Smooth muscle cell (in vitro differentiated cells): ENCODE results near the gene KCTD13. TPM values are rescaled to one million over a fixed set of nuclear protein-coding genes. Genes with fewer than 3 reads are reported as not detected.
"Not testable (repeated sequence)": the region's sequence is repeated elsewhere in the genome, so short reads cannot be mapped to it uniquely, and the experiment has no call there.

ENCODE experiments used
- DNase-seq: peaks from one replicate; lab custom pipeline; 2025; ENCODE audit not compliant: unreplicated experiment; lab: John Stamatoyannopoulos, UW
- H2AFZ ChIP-seq: fragments of 200-600 bp; sonication (generic); 2 replicates; pipeline ENCODE4 v1.6.0; 2016; ENCODE audit warnings: antibody characterized with exemption, low read depth, mild to moderate bottlenecking
- H3F3A ChIP-seq: fragments of 200-600 bp; sonication (generic); 2 replicates; pipeline ENCODE4 v1.6.0; 2017; ENCODE audit warnings: antibody characterized with exemption, low read depth
- H3K27ac ChIP-seq: fragments of 200-600 bp; sonication (generic); 2 replicates; pipeline ENCODE4 v1.5.1; 2016; ENCODE audit warnings: low read depth, mild to moderate bottlenecking
- H3K27me3 ChIP-seq: fragments of 200-600 bp; sonication (generic); 2 replicates; pipeline ENCODE4 v1.6.1; 2016; ENCODE audit warnings: low read depth, mild to moderate bottlenecking
- H3K36me3 ChIP-seq: fragments of 200-600 bp; sonication (generic); 2 replicates; pipeline ENCODE4 v1.5.1; 2016; ENCODE audit warnings: low read depth
- H3K4me1 ChIP-seq: fragments of 200-600 bp; sonication (generic); 2 replicates; pipeline ENCODE4 v1.5.1; 2016; ENCODE audit warnings: low read depth
- H3K4me2 ChIP-seq: fragments of 200-600 bp; sonication (generic); 2 replicates; pipeline ENCODE4 v1.6.0; 2016; ENCODE audit warnings: mild to moderate bottlenecking
- H3K4me3 ChIP-seq: fragments of 200-600 bp; sonication (generic); 2 replicates; pipeline ENCODE4 v1.5.1; 2016; ENCODE audit warnings: mild to moderate bottlenecking
- H3K79me2 ChIP-seq: fragments of 200-600 bp; sonication (generic); 2 replicates; pipeline ENCODE4 v1.6.0; 2016; ENCODE audit warnings: low read depth, mild to moderate bottlenecking
- H3K9ac ChIP-seq: fragments of 200-600 bp; sonication (generic); 2 replicates; pipeline ENCODE4 v1.6.0; 2016; ENCODE audit warnings: low read depth
- H3K9me3 ChIP-seq: fragments of 200-600 bp; sonication (generic); replicated peaks from 2 replicates; pipeline ENCODE4 v1.5.1; 2016; ENCODE audit warnings: low read depth
- H4K20me1 ChIP-seq: fragments of 200-600 bp; sonication (generic); 2 replicates; pipeline ENCODE4 v1.6.0; 2016; ENCODE audit warnings: low read depth
- WGBS: methylation state at CpG from one replicate; pipeline ENCODE4 v1.1.7; 2016; ENCODE audit warnings: low lambda C conversion rate; 5-methylcytosine and 5-hydroxymethylcytosine counted together
- polyA plus RNA-seq: library from polyadenylated mRNA; unstranded; fragments of >200 nt; fragmentation: Nextera tagmentation; extraction: Ambion mirVana; gene quantifications from 2 replicates; pipeline ENCODE4 v1.2.1, GENCODE V29; 2016
- total RNA-seq: library from RNA; depleted of rRNA; stranded (reverse); fragments of >200 nt; gene quantifications from 2 replicates; pipeline ENCODE4 v1.2.3, GENCODE V29; 2014
- TF ChIP-seq, protein P1 (sequence below): fragments of 200-600 bp; sonication (generic); IDR thresholded peaks from 2 replicates; pipeline ENCODE4 v1.5.1; 2017; ENCODE audit warnings: borderline replicate concordance, mild to moderate bottlenecking, antibody characterized with exemption; ENCODE audit not compliant: insufficient read depth, poor library complexity, severe bottlenecking

The KCTD13 gene
- total and polyA plus RNA-seq, 2 experiments from 2014 or later = 16.3 to 23.6 TPM

DNA sequence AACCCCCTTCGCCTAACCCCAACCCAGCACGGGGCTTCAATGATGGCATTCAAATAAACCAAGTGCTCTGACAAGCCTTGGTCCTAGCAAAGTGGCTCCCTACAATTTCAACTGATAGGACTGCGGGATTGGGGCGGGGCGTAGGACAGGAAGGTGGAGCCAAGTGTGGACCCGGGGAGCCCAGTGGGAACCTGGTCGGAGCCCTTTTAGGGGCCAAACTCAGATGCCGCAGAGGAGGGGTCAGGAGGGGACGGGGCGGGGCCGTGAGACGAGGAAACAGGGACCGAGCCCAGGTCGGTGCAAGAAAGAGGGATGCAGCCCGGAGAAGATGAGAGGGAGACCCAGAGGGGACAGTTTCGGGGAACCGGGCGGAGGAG, 49.8 kb downstream of the KCTD13 start:
- WGBS = 29% methylated on average over 17 of the region's 18 CpGs

DNA sequence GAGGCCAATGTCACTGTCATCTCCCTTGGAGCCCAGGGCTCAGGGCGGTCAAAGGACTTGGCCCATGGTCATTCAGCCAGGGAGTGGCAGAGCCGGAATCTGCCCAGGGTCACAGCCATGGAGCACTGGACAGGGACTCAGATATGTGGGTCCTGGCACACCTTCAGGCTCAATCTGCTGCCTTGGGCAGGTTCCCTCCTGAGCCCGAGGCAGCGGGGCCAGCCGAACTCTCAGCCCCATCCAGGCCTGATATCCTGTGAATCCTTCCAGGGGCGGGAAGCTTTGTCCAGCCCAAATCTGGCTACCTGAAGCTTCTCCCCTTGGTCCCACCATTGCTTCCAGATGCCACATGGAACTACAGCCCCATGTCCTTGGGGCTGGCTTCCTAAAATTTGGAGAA, 50.8 kb downstream of the KCTD13 start:
- Histone ChIP-seq H3K4me3 (no peak overlapping the region), H3K27me3 (peaks cover 19% of the 10 kb centered on the region), H3F3A (no peaks in the 10 kb centered on the region), H3K9ac (no peak overlapping the region), H2AFZ (no peak overlapping the region), H3K79me2 (no peaks in the 10 kb centered on the region), H4K20me1 (no peaks in the 10 kb centered on the region), H3K4me1 (no peaks in the 10 kb centered on the region), H3K36me3 (no peaks in the 10 kb centered on the region), H3K9me3 (no peaks in the 10 kb centered on the region), H3K27ac (no peak overlapping the region), H3K4me2 (no peak overlapping the region)
- DNase-seq = no peak
- over 99% methylated on average over 6 of the region's 6 CpGs for WGBS
- TF ChIP-seq, protein P1, sequence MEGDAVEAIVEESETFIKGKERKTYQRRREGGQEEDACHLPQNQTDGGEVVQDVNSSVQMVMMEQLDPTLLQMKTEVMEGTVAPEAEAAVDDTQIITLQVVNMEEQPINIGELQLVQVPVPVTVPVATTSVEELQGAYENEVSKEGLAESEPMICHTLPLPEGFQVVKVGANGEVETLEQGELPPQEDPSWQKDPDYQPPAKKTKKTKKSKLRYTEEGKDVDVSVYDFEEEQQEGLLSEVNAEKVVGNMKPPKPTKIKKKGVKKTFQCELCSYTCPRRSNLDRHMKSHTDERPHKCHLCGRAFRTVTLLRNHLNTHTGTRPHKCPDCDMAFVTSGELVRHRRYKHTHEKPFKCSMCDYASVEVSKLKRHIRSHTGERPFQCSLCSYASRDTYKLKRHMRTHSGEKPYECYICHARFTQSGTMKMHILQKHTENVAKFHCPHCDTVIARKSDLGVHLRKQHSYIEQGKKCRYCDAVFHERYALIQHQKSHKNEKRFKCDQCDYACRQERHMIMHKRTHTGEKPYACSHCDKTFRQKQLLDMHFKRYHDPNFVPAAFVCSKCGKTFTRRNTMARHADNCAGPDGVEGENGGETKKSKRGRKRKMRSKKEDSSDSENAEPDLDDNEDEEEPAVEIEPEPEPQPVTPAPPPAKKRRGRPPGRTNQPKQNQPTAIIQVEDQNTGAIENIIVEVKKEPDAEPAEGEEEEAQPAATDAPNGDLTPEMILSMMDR = no peak

More for the DNA sequence above, 49.8 kb downstream of the KCTD13 start:
- H3K79me2 ChIP-seq = no peaks in the 10 kb centered on the region
- H3K27ac ChIP-seq = no peak overlapping the region
- TF ChIP-seq, protein P1 = no peak
- H3K4me2 ChIP-seq = peak overlapping the region; percentile 50
- H4K20me1 ChIP-seq = no peaks in the 10 kb centered on the region
- H2AFZ ChIP-seq = no peak overlapping the region
- no peaks in the 10 kb centered on the region for H3K4me1 ChIP-seq
- no peak overlapping the region for H3K9ac ChIP-seq
- H3F3A ChIP-seq = no peaks in the 10 kb centered on the region
- H3K36me3 ChIP-seq = no peaks in the 10 kb centered on the region
- no peaks in the 10 kb centered on the region for H3K9me3 ChIP-seq
- no peak overlapping the region for H3K4me3 ChIP-seq
- DNase-seq = no peak
- H3K27me3 ChIP-seq = peaks cover 19% of the 10 kb centered on the region

DNA sequence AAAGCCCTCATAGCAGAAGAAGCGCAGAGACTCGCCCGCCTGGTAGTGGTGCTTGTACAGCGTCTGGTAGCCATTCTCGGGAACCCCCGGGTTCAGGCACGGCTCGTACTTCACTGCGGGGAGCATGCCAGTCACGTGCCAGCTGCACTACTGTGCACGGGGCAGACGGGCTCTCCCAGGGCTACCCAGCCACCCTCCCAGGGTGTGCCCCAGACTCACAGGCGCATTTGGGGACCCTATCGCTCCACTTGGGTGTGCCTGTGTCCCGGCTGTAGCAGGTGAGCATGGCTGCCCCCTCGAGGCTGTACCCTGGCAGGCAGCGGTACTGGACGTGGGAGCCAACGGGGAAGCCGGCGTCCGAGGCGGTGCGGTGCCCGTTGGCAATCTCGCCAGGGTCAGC, 52.7 kb downstream of the KCTD13 start:
- Histone ChIP-seq H3K9ac (no peak overlapping the region), H3K4me2 (no peak overlapping the region), H3K4me1 (no peaks in the 10 kb centered on the region), H3K36me3 (no peaks in the 10 kb centered on the region), H2AFZ (no peak overlapping the region), H3K79me2 (no peaks in the 10 kb centered on the region), H3K4me3 (no peak overlapping the region), H3K27me3 (peaks cover 19% of the 10 kb centered on the region), H3K9me3 (no peaks in the 10 kb centered on the region), H4K20me1 (no peaks in the 10 kb centered on the region), H3K27ac (no peak overlapping the region), H3F3A (no peaks in the 10 kb centered on the region)
- WGBS = 98% methylated on average over 26 of the region's 26 CpGs
- no peak for DNase-seq
- TF ChIP-seq, protein P1 = no peak

DNA sequence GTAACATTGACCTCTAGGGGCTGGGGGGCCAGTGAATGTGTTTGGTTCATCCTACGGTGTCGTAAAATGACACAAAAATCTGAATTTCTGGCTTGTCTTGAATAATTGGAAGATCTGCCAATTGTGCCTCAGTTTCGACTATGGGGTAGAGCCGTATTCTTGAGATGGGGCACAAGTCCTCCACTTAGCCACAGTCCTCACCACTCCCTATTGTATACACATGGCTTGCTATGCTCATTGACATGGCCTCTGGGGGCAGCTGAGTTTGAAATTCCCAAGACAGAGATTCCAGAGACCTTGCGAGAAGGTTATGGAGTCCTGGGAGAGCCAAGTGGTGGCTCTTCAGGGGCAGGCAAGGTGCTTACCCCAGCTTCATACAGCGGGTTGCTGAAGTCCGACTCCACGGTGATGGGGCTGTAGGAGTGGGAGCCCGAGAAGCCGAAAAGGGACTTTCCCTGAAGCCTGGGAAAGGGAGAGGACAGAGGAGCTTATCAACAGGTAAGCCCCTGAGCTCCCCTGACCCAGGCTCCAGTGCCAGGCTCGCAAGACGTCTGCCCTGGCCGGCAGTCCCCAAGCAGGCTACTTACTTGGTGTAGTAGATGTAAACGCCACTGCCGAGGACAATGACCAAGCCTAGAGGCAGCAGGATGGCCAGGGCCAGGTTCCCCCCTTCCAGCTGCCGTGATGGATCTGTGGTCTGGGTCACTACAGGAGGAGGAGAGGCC, 54.0 kb downstream of the KCTD13 start:
- 97% methylated on average over 16 of the region's 16 CpGs for WGBS
- Histone ChIP-seq H3K4me1 (no peaks in the 10 kb centered on the region), H3K36me3 (no peaks in the 10 kb centered on the region), H3K9ac (no peak overlapping the region), H3K4me3 (no peak overlapping the region), H3K79me2 (no peaks in the 10 kb centered on the region), H3K4me2 (no peak overlapping the region), H3F3A (no peaks in the 10 kb centered on the region), H3K27me3 (peaks cover 11% of the 10 kb centered on the region), H2AFZ (no peak overlapping the region), H4K20me1 (no peaks in the 10 kb centered on the region), H3K9me3 (no peaks in the 10 kb centered on the region), H3K27ac (no peak overlapping the region)
- DNase-seq = no peak
- TF ChIP-seq, protein P1 = no peak

DNA sequence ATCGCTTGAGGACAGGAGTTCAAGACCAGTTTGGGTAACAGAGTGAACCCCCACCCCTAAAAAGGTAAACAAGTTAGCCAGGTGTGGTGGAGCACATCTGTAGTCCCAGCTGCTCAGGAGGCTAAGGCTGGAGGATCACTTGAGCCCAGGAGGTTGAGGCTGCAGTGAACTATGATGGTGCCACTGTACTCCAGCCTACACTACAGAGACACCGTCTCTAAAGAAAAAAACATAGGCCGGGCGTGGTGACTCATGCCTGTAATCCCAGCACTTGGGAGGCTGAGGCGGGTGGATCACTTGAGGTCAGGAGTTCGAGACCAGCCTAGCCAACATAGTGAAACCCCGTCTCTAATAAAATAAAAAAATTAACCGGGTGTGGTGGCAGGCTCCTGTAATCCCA, 57.0 kb downstream of the KCTD13 start:
- H3K36me3 ChIP-seq, H4K20me1 ChIP-seq, H3K4me2 ChIP-seq, H3K27me3 ChIP-seq, H3K27ac ChIP-seq, H3K4me3 ChIP-seq, H3K9ac ChIP-seq, H3F3A ChIP-seq, H3K79me2 ChIP-seq, DNase-seq, H3K4me1 ChIP-seq, H3K9me3 ChIP-seq, H2AFZ ChIP-seq: not testable (repeated sequence)
- 87% methylated on average over 8 of the region's 8 CpGs for WGBS
